GM23338 (cell line): ENCODE data around the gene CHMP4B. TPM values are rescaled to one million over a fixed set of nuclear protein-coding genes. Genes with fewer than 3 reads are reported as not detected.

Experiments
- ATAC-seq: fragments of 200-7000 bp; cut with Tn5 transposase; 3 replicates; pipeline ENCODE4 v1.9.1; 2020
- DNase-seq: peaks from one replicate; pipeline ENCODE4 v3.0.0-alpha.2; 2015; ENCODE audit warnings: low spot score
- H2AFZ ChIP-seq: fragments of 200-600 bp; sonication (generic); 2 replicates; pipeline ENCODE4 v1.8.0; 2016; ENCODE audit warnings: antibody characterized with exemption, mild to moderate bottlenecking, moderate library complexity
- H3F3A ChIP-seq: fragments of 200-600 bp; sonication (generic); replicated peaks from 2 replicates; pipeline ENCODE4 v1.8.0; 2017; ENCODE audit warnings: antibody characterized with exemption, mixed run types, low read depth
- H3K27ac ChIP-seq: fragments of 200-600 bp; sonication (generic); 2 replicates; pipeline ENCODE4 v1.6.1; 2016; ENCODE audit warnings: low read depth
- H3K27me3 ChIP-seq: fragments of 200-600 bp; sonication (generic); 2 replicates; pipeline ENCODE4 v1.8.0; 2016; ENCODE audit warnings: mild to moderate bottlenecking, mixed run types, moderate library complexity; ENCODE audit not compliant: insufficient read depth
- H3K36me3 ChIP-seq: fragments of 200-600 bp; sonication (generic); 2 replicates; pipeline ENCODE4 v1.8.0; 2016; ENCODE audit warnings: mild to moderate bottlenecking; ENCODE audit not compliant: insufficient read depth
- H3K4me1 ChIP-seq: fragments of 200-600 bp; sonication (generic); 2 replicates; pipeline ENCODE4 v1.8.0; 2016; ENCODE audit warnings: mild to moderate bottlenecking, moderate library complexity; ENCODE audit not compliant: insufficient read depth
- H3K4me2 ChIP-seq: fragments of 200-600 bp; sonication (generic); 2 replicates; pipeline ENCODE4 v1.7.1; 2017; ENCODE audit warnings: mixed run types
- H3K4me3 ChIP-seq: fragments of 200-600 bp; sonication (generic); 2 replicates; pipeline ENCODE4 v1.6.1; 2016; ENCODE audit warnings: mixed run types
- H3K79me2 ChIP-seq: fragments of 200-600 bp; sonication (generic); replicated peaks from 2 replicates; pipeline ENCODE4 v1.8.0; 2017; ENCODE audit warnings: mild to moderate bottlenecking; ENCODE audit not compliant: insufficient read depth
- H3K9me2 ChIP-seq: fragments of 200-600 bp; sonication (generic); 2 replicates; pipeline ENCODE4 v1.8.0; 2017; ENCODE audit not compliant: insufficient read depth
- H4K20me1 ChIP-seq: fragments of 200-600 bp; sonication (generic); replicated peaks from 2 replicates; pipeline ENCODE4 v1.8.0; 2017; ENCODE audit warnings: mild to moderate bottlenecking; ENCODE audit not compliant: insufficient read depth
- H3K27ac Mint-ChIP-seq: 2 replicates; pipeline ENCODE4 v1.8.0; 2020; ENCODE audit warnings: inconsistent platforms, mild to moderate bottlenecking, moderate library complexity, mixed read lengths
- H3K27me3 Mint-ChIP-seq: 3 replicates; pipeline ENCODE4 v1.8.0; 2022; ENCODE audit warnings: low read depth, mild to moderate bottlenecking, moderate library complexity, mixed read lengths, inconsistent platforms; ENCODE audit not compliant: insufficient read depth, poor library complexity
- H3K36me3 Mint-ChIP-seq: 3 replicates; pipeline ENCODE4 v1.8.0; 2021; ENCODE audit warnings: low read depth, mild to moderate bottlenecking, inconsistent platforms, moderate library complexity, mixed read lengths
- H3K4me1 Mint-ChIP-seq: 3 replicates; pipeline ENCODE4 v1.8.0; 2020; ENCODE audit warnings: mild to moderate bottlenecking, inconsistent platforms, mixed read lengths
- H3K4me3 Mint-ChIP-seq: 3 replicates; pipeline ENCODE4 v1.8.0; 2021; ENCODE audit warnings: moderate library complexity, mild to moderate bottlenecking, inconsistent platforms, mixed read lengths
- H3K9me3 Mint-ChIP-seq: 3 replicates; pipeline ENCODE4 v1.8.0; 2020; ENCODE audit warnings: moderate library complexity, mild to moderate bottlenecking, inconsistent platforms, mixed read lengths
- CREB1 ChIP-seq: fragments of 250-450 bp; sonication (Bioruptor Pico); IDR thresholded peaks from 2 replicates; pipeline ENCODE4 v1.5.0; 2020; ENCODE audit warnings: low read depth, mild to moderate bottlenecking, moderate library complexity
- EZH2 ChIP-seq: fragments of 200-600 bp; sonication (generic); IDR thresholded peaks from one replicate; pipeline ENCODE4 v1.8.0; 2017; ENCODE audit warnings: antibody characterized with exemption, mild to moderate bottlenecking, low read depth; ENCODE audit not compliant: unreplicated experiment
- EZH2phosphoT487 ChIP-seq: fragments of 200-600 bp; sonication (generic); IDR thresholded peaks from one replicate; pipeline ENCODE4 v1.8.1; 2018; ENCODE audit warnings: antibody characterized with exemption; ENCODE audit not compliant: unreplicated experiment
- JUNB ChIP-seq: IDR thresholded peaks from one replicate; pipeline ENCODE4 v1.6.1; 2016; ENCODE audit warnings: antibody characterized with exemption; ENCODE audit not compliant: unreplicated experiment
- NANOG ChIP-seq: IDR thresholded peaks from 2 replicates; pipeline ENCODE4 v1.6.1; 2016; ENCODE audit warnings: antibody characterized with exemption, borderline replicate concordance
- POLR2AphosphoS5 ChIP-seq: IDR thresholded peaks from 2 replicates; pipeline ENCODE4 v1.6.1; 2016; ENCODE audit warnings: antibody characterized with exemption, low read depth
- STAT1 ChIP-seq: IDR thresholded peaks from one replicate; pipeline ENCODE4 v1.6.1; 2016; ENCODE audit warnings: antibody characterized with exemption; ENCODE audit not compliant: unreplicated experiment
- ZNF114 ChIP-seq: fragments of 250-450 bp; sonication (Bioruptor Pico); IDR thresholded peaks from 2 replicates; pipeline ENCODE4 v1.5.0; 2020; ENCODE audit warnings: mild to moderate bottlenecking, moderate library complexity
- ZNF331 ChIP-seq: fragments of 250-450 bp; sonication (Bioruptor Pico); IDR thresholded peaks from 2 replicates; pipeline ENCODE4 v1.5.0; 2020; ENCODE audit warnings: low read depth, mild to moderate bottlenecking, moderate library complexity
- polyA plus RNA-seq: library from polyadenylated mRNA; unstranded; fragments of >200 nt; fragmentation: Nextera tagmentation; extraction: Ambion mirVana; gene quantifications from 2 replicates; pipeline ENCODE4 v1.2.1, GENCODE V29; 2016
- total RNA-seq: library from RNA; depleted of rRNA; stranded (reverse); fragments of >200 nt; shearing (Covaris generic); gene quantifications from 2 replicates; pipeline ENCODE4 v1.2.3, GENCODE V29; 2014
- TF ChIP-seq, protein P1 (sequence below): IDR thresholded peaks from 2 replicates; pipeline ENCODE4 v1.6.1; 2016; ENCODE audit warnings: antibody characterized with exemption
- TF ChIP-seq, protein P2 (sequence below), 2 experiments: fragments of 200-600 bp in 1 of 2; sonication (generic) in 1 of 2; conservative IDR thresholded peaks; 2 replicates each; pipeline versions ENCODE4 v1.5.1 to v1.6.1; 2016 to 2017; ENCODE audit warnings: antibody characterized with exemption in 2 of 2, low read depth in 2 of 2, mild to moderate bottlenecking in 2 of 2, moderate library complexity in 1 of 2
- TF ChIP-seq, protein P3 (sequence below): IDR thresholded peaks from one replicate; pipeline ENCODE4 v1.6.1; 2018; ENCODE audit warnings: antibody characterized with exemption; ENCODE audit not compliant: unreplicated experiment
- TF ChIP-seq, protein P4 (sequence below): fragments of 250-450 bp; sonication (Bioruptor Pico); IDR thresholded peaks from 2 replicates; pipeline ENCODE4 v1.5.0; 2020; ENCODE audit warnings: mild to moderate bottlenecking, moderate library complexity

CHMP4B gene
- total and polyA plus RNA-seq, 2 experiments from 2014 or later = 14.5 to 49.3 TPM

DNA sequence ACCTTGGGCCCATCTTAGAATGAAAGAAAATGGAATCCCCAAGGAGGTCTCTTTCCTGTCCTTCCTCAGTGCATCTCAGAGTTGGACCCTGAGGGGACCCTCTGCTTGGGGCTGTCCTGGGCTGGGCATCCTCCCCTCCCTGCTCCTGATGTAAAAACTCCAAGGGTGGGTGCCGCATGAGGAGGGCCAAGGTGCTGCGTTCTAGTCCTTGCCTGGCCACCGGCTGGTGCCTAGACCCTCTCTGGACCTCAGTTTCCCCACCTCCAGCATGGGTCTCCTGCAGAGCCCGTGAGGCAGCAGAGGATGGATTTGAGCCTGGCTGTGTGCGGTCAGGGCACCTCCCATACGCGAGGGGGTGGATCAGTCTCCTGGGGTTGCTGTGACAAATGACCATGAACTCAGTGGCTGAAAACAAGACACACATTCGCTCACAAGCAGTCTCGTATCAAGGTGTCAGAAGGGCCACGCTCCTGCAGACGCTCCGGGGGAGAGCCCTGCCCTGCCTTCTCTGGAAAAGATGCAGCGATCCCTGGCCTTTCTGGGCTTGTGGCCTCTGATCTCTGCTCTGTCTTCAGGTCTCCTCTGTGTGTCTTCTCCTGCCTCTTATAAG is 54.7 kb downstream of the CHMP4B start:
- Mint-ChIP-seq H3K4me1 (peaks cover 15% of the 10 kb centered on the region), H3K36me3 (no peaks in the 10 kb centered on the region), H3K4me3 (no peak overlapping the region), H3K9me3 (no peaks in the 10 kb centered on the region), H3K27me3 (peaks cover 6% of the 10 kb centered on the region), H3K27ac (no peak overlapping the region)
- Histone ChIP-seq H4K20me1 (no peaks in the 10 kb centered on the region), H3K27ac (no peak overlapping the region), H3K4me1 (no peaks in the 10 kb centered on the region; the same call in 1 of the 2 replicates), H3K4me2 (no peak overlapping the region), H3K79me2 (no peaks in the 10 kb centered on the region), H2AFZ (no peak overlapping the region), H3K4me3 (no peak overlapping the region), H3K27me3 (no peaks in the 10 kb centered on the region), H3F3A (no peaks in the 10 kb centered on the region), H3K36me3 (no peaks in the 10 kb centered on the region), H3K9me2 (no peaks in the 10 kb centered on the region)
- no peak for DNase-seq
- no peak for ATAC-seq
- TF ChIP-seq, protein P1, sequence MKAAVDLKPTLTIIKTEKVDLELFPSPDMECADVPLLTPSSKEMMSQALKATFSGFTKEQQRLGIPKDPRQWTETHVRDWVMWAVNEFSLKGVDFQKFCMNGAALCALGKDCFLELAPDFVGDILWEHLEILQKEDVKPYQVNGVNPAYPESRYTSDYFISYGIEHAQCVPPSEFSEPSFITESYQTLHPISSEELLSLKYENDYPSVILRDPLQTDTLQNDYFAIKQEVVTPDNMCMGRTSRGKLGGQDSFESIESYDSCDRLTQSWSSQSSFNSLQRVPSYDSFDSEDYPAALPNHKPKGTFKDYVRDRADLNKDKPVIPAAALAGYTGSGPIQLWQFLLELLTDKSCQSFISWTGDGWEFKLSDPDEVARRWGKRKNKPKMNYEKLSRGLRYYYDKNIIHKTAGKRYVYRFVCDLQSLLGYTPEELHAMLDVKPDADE = no peak
- no peak for TF ChIP-seq ZNF114 (CRISPR knock-in tag)
- no peak for TF ChIP-seq EZH2phosphoT487
- no peak for TF ChIP-seq STAT1
- TF ChIP-seq JUNB = no peak
- no peak for TF ChIP-seq POLR2AphosphoS5
- TF ChIP-seq, protein P2, sequence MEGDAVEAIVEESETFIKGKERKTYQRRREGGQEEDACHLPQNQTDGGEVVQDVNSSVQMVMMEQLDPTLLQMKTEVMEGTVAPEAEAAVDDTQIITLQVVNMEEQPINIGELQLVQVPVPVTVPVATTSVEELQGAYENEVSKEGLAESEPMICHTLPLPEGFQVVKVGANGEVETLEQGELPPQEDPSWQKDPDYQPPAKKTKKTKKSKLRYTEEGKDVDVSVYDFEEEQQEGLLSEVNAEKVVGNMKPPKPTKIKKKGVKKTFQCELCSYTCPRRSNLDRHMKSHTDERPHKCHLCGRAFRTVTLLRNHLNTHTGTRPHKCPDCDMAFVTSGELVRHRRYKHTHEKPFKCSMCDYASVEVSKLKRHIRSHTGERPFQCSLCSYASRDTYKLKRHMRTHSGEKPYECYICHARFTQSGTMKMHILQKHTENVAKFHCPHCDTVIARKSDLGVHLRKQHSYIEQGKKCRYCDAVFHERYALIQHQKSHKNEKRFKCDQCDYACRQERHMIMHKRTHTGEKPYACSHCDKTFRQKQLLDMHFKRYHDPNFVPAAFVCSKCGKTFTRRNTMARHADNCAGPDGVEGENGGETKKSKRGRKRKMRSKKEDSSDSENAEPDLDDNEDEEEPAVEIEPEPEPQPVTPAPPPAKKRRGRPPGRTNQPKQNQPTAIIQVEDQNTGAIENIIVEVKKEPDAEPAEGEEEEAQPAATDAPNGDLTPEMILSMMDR (conservative IDR thresholded peaks at IDR 0.05; ENCODE audit: low read depth in 2 of 2) = no peak
- no peak for TF ChIP-seq NANOG
- TF ChIP-seq CREB1 (CRISPR knock-in tag) = no peak
- no peak for TF ChIP-seq ZNF331
- TF ChIP-seq, protein P3, sequence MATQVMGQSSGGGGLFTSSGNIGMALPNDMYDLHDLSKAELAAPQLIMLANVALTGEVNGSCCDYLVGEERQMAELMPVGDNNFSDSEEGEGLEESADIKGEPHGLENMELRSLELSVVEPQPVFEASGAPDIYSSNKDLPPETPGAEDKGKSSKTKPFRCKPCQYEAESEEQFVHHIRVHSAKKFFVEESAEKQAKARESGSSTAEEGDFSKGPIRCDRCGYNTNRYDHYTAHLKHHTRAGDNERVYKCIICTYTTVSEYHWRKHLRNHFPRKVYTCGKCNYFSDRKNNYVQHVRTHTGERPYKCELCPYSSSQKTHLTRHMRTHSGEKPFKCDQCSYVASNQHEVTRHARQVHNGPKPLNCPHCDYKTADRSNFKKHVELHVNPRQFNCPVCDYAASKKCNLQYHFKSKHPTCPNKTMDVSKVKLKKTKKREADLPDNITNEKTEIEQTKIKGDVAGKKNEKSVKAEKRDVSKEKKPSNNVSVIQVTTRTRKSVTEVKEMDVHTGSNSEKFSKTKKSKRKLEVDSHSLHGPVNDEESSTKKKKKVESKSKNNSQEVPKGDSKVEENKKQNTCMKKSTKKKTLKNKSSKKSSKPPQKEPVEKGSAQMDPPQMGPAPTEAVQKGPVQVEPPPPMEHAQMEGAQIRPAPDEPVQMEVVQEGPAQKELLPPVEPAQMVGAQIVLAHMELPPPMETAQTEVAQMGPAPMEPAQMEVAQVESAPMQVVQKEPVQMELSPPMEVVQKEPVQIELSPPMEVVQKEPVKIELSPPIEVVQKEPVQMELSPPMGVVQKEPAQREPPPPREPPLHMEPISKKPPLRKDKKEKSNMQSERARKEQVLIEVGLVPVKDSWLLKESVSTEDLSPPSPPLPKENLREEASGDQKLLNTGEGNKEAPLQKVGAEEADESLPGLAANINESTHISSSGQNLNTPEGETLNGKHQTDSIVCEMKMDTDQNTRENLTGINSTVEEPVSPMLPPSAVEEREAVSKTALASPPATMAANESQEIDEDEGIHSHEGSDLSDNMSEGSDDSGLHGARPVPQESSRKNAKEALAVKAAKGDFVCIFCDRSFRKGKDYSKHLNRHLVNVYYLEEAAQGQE = no peak
- no peak for TF ChIP-seq EZH2
- TF ChIP-seq, protein P4, sequence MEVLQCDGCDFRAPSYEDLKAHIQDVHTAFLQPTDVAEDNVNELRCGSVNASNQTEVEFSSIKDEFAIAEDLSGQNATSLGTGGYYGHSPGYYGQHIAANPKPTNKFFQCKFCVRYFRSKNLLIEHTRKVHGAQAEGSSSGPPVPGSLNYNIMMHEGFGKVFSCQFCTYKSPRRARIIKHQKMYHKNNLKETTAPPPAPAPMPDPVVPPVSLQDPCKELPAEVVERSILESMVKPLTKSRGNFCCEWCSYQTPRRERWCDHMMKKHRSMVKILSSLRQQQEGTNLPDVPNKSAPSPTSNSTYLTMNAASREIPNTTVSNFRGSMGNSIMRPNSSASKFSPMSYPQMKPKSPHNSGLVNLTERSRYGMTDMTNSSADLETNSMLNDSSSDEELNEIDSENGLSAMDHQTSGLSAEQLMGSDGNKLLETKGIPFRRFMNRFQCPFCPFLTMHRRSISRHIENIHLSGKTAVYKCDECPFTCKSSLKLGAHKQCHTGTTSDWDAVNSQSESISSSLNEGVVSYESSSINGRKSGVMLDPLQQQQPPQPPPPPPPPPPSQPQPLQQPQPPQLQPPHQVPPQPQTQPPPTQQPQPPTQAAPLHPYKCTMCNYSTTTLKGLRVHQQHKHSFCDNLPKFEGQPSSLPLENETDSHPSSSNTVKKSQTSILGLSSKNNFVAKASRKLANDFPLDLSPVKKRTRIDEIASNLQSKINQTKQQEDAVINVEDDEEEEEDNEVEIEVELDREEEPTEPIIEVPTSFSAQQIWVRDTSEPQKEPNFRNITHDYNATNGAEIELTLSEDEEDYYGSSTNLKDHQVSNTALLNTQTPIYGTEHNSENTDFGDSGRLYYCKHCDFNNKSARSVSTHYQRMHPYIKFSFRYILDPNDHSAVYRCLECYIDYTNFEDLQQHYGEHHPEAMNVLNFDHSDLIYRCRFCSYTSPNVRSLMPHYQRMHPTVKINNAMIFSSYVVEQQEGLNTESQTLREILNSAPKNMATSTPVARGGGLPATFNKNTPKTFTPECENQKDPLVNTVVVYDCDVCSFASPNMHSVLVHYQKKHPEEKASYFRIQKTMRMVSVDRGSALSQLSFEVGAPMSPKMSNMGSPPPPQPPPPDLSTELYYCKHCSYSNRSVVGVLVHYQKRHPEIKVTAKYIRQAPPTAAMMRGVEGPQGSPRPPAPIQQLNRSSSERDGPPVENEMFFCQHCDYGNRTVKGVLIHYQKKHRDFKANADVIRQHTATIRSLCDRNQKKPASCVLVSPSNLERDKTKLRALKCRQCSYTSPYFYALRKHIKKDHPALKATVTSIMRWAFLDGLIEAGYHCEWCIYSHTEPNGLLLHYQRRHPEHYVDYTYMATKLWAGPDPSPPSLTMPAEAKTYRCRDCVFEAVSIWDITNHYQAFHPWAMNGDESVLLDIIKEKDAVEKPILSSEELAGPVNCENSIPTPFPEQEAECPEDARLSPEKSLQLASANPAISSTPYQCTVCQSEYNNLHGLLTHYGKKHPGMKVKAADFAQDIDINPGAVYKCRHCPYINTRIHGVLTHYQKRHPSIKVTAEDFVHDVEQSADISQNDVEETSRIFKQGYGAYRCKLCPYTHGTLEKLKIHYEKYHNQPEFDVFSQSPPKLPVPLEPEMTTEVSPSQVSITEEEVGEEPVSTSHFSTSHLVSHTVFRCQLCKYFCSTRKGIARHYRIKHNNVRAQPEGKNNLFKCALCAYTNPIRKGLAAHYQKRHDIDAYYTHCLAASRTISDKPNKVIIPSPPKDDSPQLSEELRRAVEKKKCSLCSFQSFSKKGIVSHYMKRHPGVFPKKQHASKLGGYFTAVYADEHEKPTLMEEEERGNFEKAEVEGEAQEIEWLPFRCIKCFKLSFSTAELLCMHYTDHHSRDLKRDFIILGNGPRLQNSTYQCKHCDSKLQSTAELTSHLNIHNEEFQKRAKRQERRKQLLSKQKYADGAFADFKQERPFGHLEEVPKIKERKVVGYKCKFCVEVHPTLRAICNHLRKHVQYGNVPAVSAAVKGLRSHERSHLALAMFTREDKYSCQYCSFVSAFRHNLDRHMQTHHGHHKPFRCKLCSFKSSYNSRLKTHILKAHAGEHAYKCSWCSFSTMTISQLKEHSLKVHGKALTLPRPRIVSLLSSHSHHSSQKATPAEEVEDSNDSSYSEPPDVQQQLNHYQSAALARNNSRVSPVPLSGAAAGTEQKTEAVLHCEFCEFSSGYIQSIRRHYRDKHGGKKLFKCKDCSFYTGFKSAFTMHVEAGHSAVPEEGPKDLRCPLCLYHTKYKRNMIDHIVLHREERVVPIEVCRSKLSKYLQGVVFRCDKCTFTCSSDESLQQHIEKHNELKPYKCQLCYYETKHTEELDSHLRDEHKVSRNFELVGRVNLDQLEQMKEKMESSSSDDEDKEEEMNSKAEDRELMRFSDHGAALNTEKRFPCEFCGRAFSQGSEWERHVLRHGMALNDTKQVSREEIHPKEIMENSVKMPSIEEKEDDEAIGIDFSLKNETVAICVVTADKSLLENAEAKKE (CRISPR knock-in tag) = no peak
